ENCODE measurements around the gene CCDC169. TPM values are rescaled to one million over a fixed set of nuclear protein-coding genes. Genes with fewer than 3 reads are reported as not detected.

The CCDC169 gene
- total and polyA plus RNA-seq, 2 of the 4 experiments (the other 2 are of a cell fraction) = 0.54 to 0.62 TPM

GRCh38 chr13:36207672-36208071 lies 89.9 kb downstream of the CCDC169 start:
- no peak overlapping the region for H3K27ac ChIP-seq (ENCODE audit: insufficient read depth, low read length)
- 80% methylated on average over 1 of the region's 5 CpGs; no CpG with 5 or more reads in 1 of the 2 experiments for WGBS, 2 experiments (ENCODE audit: extremely low coverage in 2 of 2, insufficient read length in 1 of 2)
- no peak overlapping the region for H4K5ac ChIP-seq (ENCODE audit: low read depth, low read length)
- no peaks in the 10 kb centered on the region for H3K9me1 ChIP-seq (ENCODE audit: insufficient read depth, low read length)
- no peaks in the 10 kb centered on the region for H3K36me3 ChIP-seq (ENCODE audit: control insufficient read depth, insufficient read depth, low read length)
- in situ Hi-C loops (cut with MboI; ENCODE audit: low sequenced_read_pairs) (no loop called here), dilution Hi-C loops (cut with HindIII; ENCODE audit: low sequenced_read_pairs, unreplicated experiment) (no loop called here), intact Hi-C loops (cut with micrococcal nuclease) (no loop called here)
- no TSS peak for BruUV-seq (replicated peaks)
- H3K4me1 ChIP-seq (ENCODE audit: control insufficient read depth, insufficient read depth, low read length) = no peaks in the 10 kb centered on the region
- H2AK5ac ChIP-seq (ENCODE audit: low read depth, low read length) = no peak overlapping the region
- H2BK15ac ChIP-seq (ENCODE audit: low read depth, low read length) = no peak overlapping the region
- H3K23ac ChIP-seq (ENCODE audit: low read depth, low read length) = no peak overlapping the region
- CTCF ChIA-PET = no interaction called here
- no peak overlapping the region for H3K18ac ChIP-seq (ENCODE audit: low read depth, low read length)
- TF ChIP-seq RCOR1 (IDR thresholded peaks at IDR 0.05; ENCODE audit: insufficient replicate concordance, low read length) (no peak), CEBPB (IDR thresholded peaks at IDR 0.05; ENCODE audit: low read depth, low read length) (no peak), POLR2A (IDR thresholded peaks at IDR 0.05; ENCODE audit: low read depth, low read length) (no peak), CTCF (conservative IDR thresholded peaks at IDR 0.05; ENCODE audit: low read depth, low read length) (0 out of 2 replicates have a peak, but pooled peaks have one; percentile 1)
- TF ChIP-seq, protein P1, sequence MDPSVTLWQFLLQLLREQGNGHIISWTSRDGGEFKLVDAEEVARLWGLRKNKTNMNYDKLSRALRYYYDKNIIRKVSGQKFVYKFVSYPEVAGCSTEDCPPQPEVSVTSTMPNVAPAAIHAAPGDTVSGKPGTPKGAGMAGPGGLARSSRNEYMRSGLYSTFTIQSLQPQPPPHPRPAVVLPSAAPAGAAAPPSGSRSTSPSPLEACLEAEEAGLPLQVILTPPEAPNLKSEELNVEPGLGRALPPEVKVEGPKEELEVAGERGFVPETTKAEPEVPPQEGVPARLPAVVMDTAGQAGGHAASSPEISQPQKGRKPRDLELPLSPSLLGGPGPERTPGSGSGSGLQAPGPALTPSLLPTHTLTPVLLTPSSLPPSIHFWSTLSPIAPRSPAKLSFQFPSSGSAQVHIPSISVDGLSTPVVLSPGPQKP (IDR thresholded peaks at IDR 0.05; ENCODE audit: borderline replicate concordance, low read depth, low read length) = no peak
- ATAC-seq (ENCODE audit: low read depth) = no peak
- H2AK9ac ChIP-seq (replicated peaks; ENCODE audit: low read depth, low read length, poor library complexity) = no peak overlapping the region
- H2BK20ac ChIP-seq (ENCODE audit: low read depth, low read length) = no peak overlapping the region
- no peak overlapping the region for H3K4me2 ChIP-seq (ENCODE audit: low read depth, low read length)
- no peaks in the 10 kb centered on the region for H3K27me3 ChIP-seq (ENCODE audit: control insufficient read depth, insufficient read depth, low read length)
- no peak overlapping the region for H3K14ac ChIP-seq (replicated peaks; ENCODE audit: low read depth, low read length)
- H4K8ac ChIP-seq (ENCODE audit: low read depth in 2 of 2, low read length in 2 of 2) = no peak overlapping the region
- H4K91ac ChIP-seq (ENCODE audit: insufficient read depth, low read depth, low read length) = no peak overlapping the region
- DNase-seq = no peak
- H3K4ac ChIP-seq (ENCODE audit: low read depth, low read length) = no peak overlapping the region
- POLR2A ChIA-PET (ENCODE audit: unreplicated experiment) = no interaction called here
- no peak overlapping the region for H2BK120ac ChIP-seq (ENCODE audit: low read depth, low read length)
- no peak overlapping the region for H2AFZ ChIP-seq (replicated peaks; ENCODE audit: low read length, poor library complexity)
- no peaks in the 10 kb centered on the region for H4K20me1 ChIP-seq (ENCODE audit: insufficient read depth, low read length)
- no peaks in the 10 kb centered on the region for H3K79me1 ChIP-seq (ENCODE audit: low read depth in 1 of 2, low read length in 2 of 2)
- H3K9me3 ChIP-seq (ENCODE audit: control insufficient read depth, insufficient read depth, low read length) = no peaks in the 10 kb centered on the region
- no peak overlapping the region for H2BK5ac ChIP-seq (ENCODE audit: low read depth, low read length, poor library complexity, severe bottlenecking)
- no peak overlapping the region for H3K4me3 ChIP-seq (ENCODE audit: insufficient read depth, low read depth, low read length)
- H3K56ac ChIP-seq (ENCODE audit: extremely low read depth, insufficient read depth, low read length) = no peak overlapping the region
- no peak overlapping the region for H3K9ac ChIP-seq (ENCODE audit: low read depth, low read length)

All from IMR-90 (cell line).